HEK293 (cell line): ENCODE measurements around the gene ZNF710.
"Not testable (repeated sequence)": the region's sequence is repeated elsewhere in the genome, so short reads cannot be mapped to it uniquely, and the experiment has no call there.

Source experiments
- CTCF ChIA-PET: fragments of 350-600 bp; formaldehyde crosslinking; extraction: SDS; loops from one replicate; lab custom pipeline; 2021; ENCODE audit warnings: antibody characterized with exemption; lab: Yijun Ruan, JAX
- POLR2A ChIA-PET: fragments of 300-600 bp; formaldehyde crosslinking; extraction: SDS; loops from one replicate; lab custom pipeline; 2020; ENCODE audit warnings: antibody characterized with exemption, inconsistent platforms; lab: Yijun Ruan, JAX
- H3K27ac ChIP-seq: fragments of 200-500 bp; sonication (Bioruptor generic); 2 replicates; pipeline ENCODE4 v1.5.1; 2014; ENCODE audit warnings: low read depth, low read length, control low read depth, inconsistent platforms; ENCODE audit errors: extremely low read depth
- H3K36me3 ChIP-seq, 2 experiments: fragments of 200-500 bp in 1 of 2; sonication (Bioruptor generic) in 1 of 2; 1 replicate in 1 of 2; 2 replicates in 1 of 2; pipeline ENCODE4 v1.5.1; 2014 to 2017; ENCODE audit warnings: inconsistent platforms in 2 of 2, low read length in 2 of 2; ENCODE audit not compliant: control insufficient read depth in 2 of 2, insufficient read depth in 1 of 2
- H3K4me1 ChIP-seq: fragments of 200-500 bp; sonication (Bioruptor generic); 2 replicates; pipeline ENCODE4 v1.5.1; 2014; ENCODE audit warnings: mild to moderate bottlenecking, low read length, inconsistent platforms; ENCODE audit not compliant: control insufficient read depth, insufficient read depth
- H3K4me3 ChIP-seq: 2 replicates; pipeline ENCODE4 v1.5.1; 2011; ENCODE audit warnings: low read depth, mild to moderate bottlenecking, control low read depth, low read length, moderate library complexity
- H3K9me3 ChIP-seq: fragments of 200-500 bp; sonication (Bioruptor generic); 2 replicates; pipeline ENCODE4 v1.5.1; 2014; ENCODE audit warnings: low read depth, low read length, inconsistent platforms; ENCODE audit not compliant: control insufficient read depth, insufficient read depth
- EGR2 ChIP-seq: fragments of 450-650 bp; formaldehyde crosslinking; IDR thresholded peaks from 2 replicates; pipeline ENCODE4 v1.5.1; 2016; ENCODE audit warnings: low read depth, missing biosample characterization, missing genetic modification characterization
- IKZF3 ChIP-seq: fragments of 450-650 bp; IDR thresholded peaks from 2 replicates; pipeline ENCODE4 v1.5.0; 2018; ENCODE audit warnings: missing biosample characterization, mild to moderate bottlenecking, missing genetic modification characterization, moderate library complexity
- KLF8 ChIP-seq: fragments of 450-650 bp; formaldehyde crosslinking; IDR thresholded peaks from 2 replicates; pipeline ENCODE4 v1.5.1; 2016; ENCODE audit warnings: missing biosample characterization, missing genetic modification characterization
- SCRT1 ChIP-seq: fragments of 450-650 bp; formaldehyde crosslinking; IDR thresholded peaks from 2 replicates; pipeline ENCODE4 v1.5.1; 2016; ENCODE audit warnings: missing biosample characterization, missing genetic modification characterization, borderline replicate concordance
- SETDB1 ChIP-seq: IDR thresholded peaks from one replicate; pipeline ENCODE4 v1.6.1; 2017; ENCODE audit warnings: mild to moderate bottlenecking, low read length, moderate library complexity, mixed read lengths; ENCODE audit not compliant: insufficient read length
- ZFHX2 ChIP-seq: fragments of 450-650 bp; formaldehyde crosslinking; conservative IDR thresholded peaks from 2 replicates; pipeline ENCODE4 v1.5.1; 2016; ENCODE audit warnings: missing biosample characterization, missing genetic modification characterization
- ZNF140 ChIP-seq: fragments of 450-650 bp; formaldehyde crosslinking; IDR thresholded peaks from 2 replicates; pipeline ENCODE4 v1.5.1; 2016; ENCODE audit warnings: missing biosample characterization, missing genetic modification characterization
- ZNF155 ChIP-seq: fragments of 450-650 bp; formaldehyde crosslinking; IDR thresholded peaks from 2 replicates; pipeline ENCODE4 v1.5.1; 2016; ENCODE audit warnings: missing biosample characterization, missing genetic modification characterization
- ZNF280D ChIP-seq: fragments of 450-650 bp; formaldehyde crosslinking; IDR thresholded peaks from 2 replicates; pipeline ENCODE4 v1.5.1; 2016; ENCODE audit warnings: missing biosample characterization, missing genetic modification characterization
- ZNF311 ChIP-seq: fragments of 450-650 bp; formaldehyde crosslinking; IDR thresholded peaks from 2 replicates; pipeline ENCODE4 v1.5.1; 2017; ENCODE audit warnings: missing biosample characterization, missing genetic modification characterization, borderline replicate concordance
- ZNF398 ChIP-seq: fragments of 450-650 bp; formaldehyde crosslinking; IDR thresholded peaks from 2 replicates; pipeline ENCODE4 v1.5.1; 2017; ENCODE audit warnings: missing biosample characterization, missing genetic modification characterization
- ZNF558 ChIP-seq: fragments of 450-650 bp; formaldehyde crosslinking; IDR thresholded peaks from 2 replicates; pipeline ENCODE4 v1.5.1; 2016; ENCODE audit warnings: missing biosample characterization, missing genetic modification characterization
- ZNF580 ChIP-seq: fragments of 450-650 bp; formaldehyde crosslinking; IDR thresholded peaks from 2 replicates; pipeline ENCODE4 v1.5.1; 2016; ENCODE audit warnings: missing biosample characterization, missing genetic modification characterization
- ZNF600 ChIP-seq: fragments of 450-650 bp; formaldehyde crosslinking; IDR thresholded peaks from 2 replicates; pipeline ENCODE4 v1.5.1; 2016; ENCODE audit warnings: missing biosample characterization, missing genetic modification characterization
- ZNF629 ChIP-seq: fragments of 450-650 bp; formaldehyde crosslinking; IDR thresholded peaks from 2 replicates; pipeline ENCODE4 v1.5.1; 2017; ENCODE audit warnings: missing biosample characterization, missing genetic modification characterization
- ZNF664 ChIP-seq: fragments of 450-650 bp; formaldehyde crosslinking; IDR thresholded peaks from 2 replicates; pipeline ENCODE4 v1.5.1; 2016; ENCODE audit warnings: missing biosample characterization, missing genetic modification characterization
- ZNF704 ChIP-seq: fragments of 450-650 bp; formaldehyde crosslinking; IDR thresholded peaks from 2 replicates; pipeline ENCODE4 v1.5.1; 2016; ENCODE audit warnings: missing biosample characterization, missing genetic modification characterization
- ZSCAN23 ChIP-seq: fragments of 450-650 bp; formaldehyde crosslinking; IDR thresholded peaks from 2 replicates; pipeline ENCODE4 v1.5.1; 2016; ENCODE audit warnings: missing biosample characterization, missing genetic modification characterization

The ZNF710 gene

GRCh38 chr15:90001062-90001682 is at the start of gene ZNF710 (continued):
- TF ChIP-seq IKZF3, result peak; percentile 43
- TF ChIP-seq ZNF600, result no peak
- no peak for TF ChIP-seq ZNF558 (tag by site-specific recombination)
- TF ChIP-seq ZNF280D, result no peak
- TF ChIP-seq ZNF704 (tag by site-specific recombination), result no peak
- TF ChIP-seq ZNF580, result no peak
- TF ChIP-seq ZNF311 (tag by site-specific recombination), result no peak
- TF ChIP-seq ZNF398 (tag by site-specific recombination), result peak; percentile 92
- no peak for TF ChIP-seq ZNF629
- TF ChIP-seq ZNF155, result no peak
- peak; percentile 44 for TF ChIP-seq KLF8

- POLR2A ChIA-PET, result no interaction called here
- TF ChIP-seq ZNF140 (no peak), SCRT1 (tag by site-specific recombination) (no peak), ZSCAN23 (tag by site-specific recombination) (no peak), ZNF664 (tag by site-specific recombination) (no peak)
- Histone ChIP-seq H3K4me1 (no peaks in the 10 kb centered on the region), H3K36me3 (no peaks in the 10 kb centered on the region), H3K4me3 (no peak overlapping the region), H3K9me3 (no peaks in the 10 kb centered on the region), H3K27ac (no peak overlapping the region)
- CTCF ChIA-PET, result no interaction called here
Measured at GRCh38 chr15:89954541-89954940, 46.6 kb upstream of the ZNF710 start.

- H3K9me3 ChIP-seq, H3K36me3 ChIP-seq, POLR2A ChIA-PET, H3K4me1 ChIP-seq, H3K4me3 ChIP-seq, H3K27ac ChIP-seq: not testable (repeated sequence)
- TF ChIP-seq EGR2 (tag by site-specific recombination), result peak; percentile 53; the same call in 1 of the 2 replicates
- peak; percentile 65 for TF ChIP-seq SETDB1
- TF ChIP-seq ZFHX2 (tag by site-specific recombination), result 0 out of 2 replicates have a peak, but pooled peaks have one; percentile 17
- CTCF ChIA-PET, result interaction anchor here (0.9 kb wide), 1 partner anchor 16 kb away, joined by 3 read pairs; no protein-coding TSS in a partner anchor
Measured at GRCh38 chr15:89955449-89955998, 45.6 kb upstream of the ZNF710 start.
